GM12878 (cell line): Measurements from ENCODE around the gene SLC37A2.
"Not testable (repeated sequence)": the region's sequence is repeated elsewhere in the genome, so short reads cannot be mapped to it uniquely, and the experiment has no call there.

ENCODE experiments used
- BCL11A ChIP-seq: IDR thresholded peaks from 2 replicates; pipeline ENCODE4 v1.6.1; 2011; ENCODE audit warnings: low read depth, low read length
- CREM ChIP-seq: IDR thresholded peaks from 2 replicates; pipeline ENCODE4 v1.6.1; 2014; ENCODE audit warnings: antibody characterized with exemption, low read depth
- CTCF ChIP-seq, 3 experiments: IDR thresholded peaks in 2 of 3; conservative IDR thresholded peaks in 1 of 3; 2 replicates each; pipeline ENCODE4 v1.5.1; 2011; ENCODE audit warnings: low read depth in 3 of 3, low read length in 3 of 3, mild to moderate bottlenecking in 3 of 3, control low read depth in 2 of 3, moderate library complexity in 2 of 3, inconsistent platforms in 1 of 3, mixed read lengths in 1 of 3; ENCODE audit not compliant: control insufficient read depth in 2 of 3, insufficient read depth in 1 of 3; ENCODE audit errors: extremely low read depth in 1 of 3
- FOXM1 ChIP-seq: IDR thresholded peaks from 2 replicates; pipeline ENCODE4 v1.6.1; 2012; ENCODE audit warnings: low read depth, mild to moderate bottlenecking, inconsistent platforms, low read length, moderate library complexity
- MTA2 ChIP-seq: fragments of 450-650 bp; IDR thresholded peaks from 2 replicates; pipeline ENCODE4 v1.6.1; 2016; ENCODE audit warnings: low read depth, mild to moderate bottlenecking, moderate library complexity
- MYC ChIP-seq: IDR thresholded peaks from 2 replicates; pipeline ENCODE4 v1.6.1; 2011; ENCODE audit warnings: mild to moderate bottlenecking, low read length, moderate library complexity, inconsistent platforms; ENCODE audit not compliant: insufficient read depth, insufficient replicate concordance, insufficient read length, severe bottlenecking
- POLR2A ChIP-seq: IDR thresholded peaks from 2 replicates; pipeline ENCODE4 v1.6.1; 2011; ENCODE audit warnings: low read depth, mild to moderate bottlenecking, low read length
- SIN3A ChIP-seq: IDR thresholded peaks from 2 replicates; pipeline ENCODE4 v1.6.1; 2012; ENCODE audit warnings: low read depth, low read length, improper control_type of control experiment
- SMAD1 ChIP-seq: fragments of 450-650 bp; IDR thresholded peaks from 2 replicates; pipeline ENCODE4 v1.6.1; 2018; ENCODE audit warnings: mild to moderate bottlenecking, low read depth; ENCODE audit not compliant: partially characterized antibody
- SPI1 ChIP-seq: IDR thresholded peaks from 2 replicates; pipeline ENCODE4 v1.6.1; 2011; ENCODE audit warnings: low read depth, mild to moderate bottlenecking, low read length, moderate library complexity, borderline replicate concordance; ENCODE audit not compliant: insufficient read depth
- SRF ChIP-seq, 2 experiments: IDR thresholded peaks; 2 replicates each; pipeline ENCODE4 v1.6.1; 2011; ENCODE audit warnings: low read depth in 2 of 2, low read length in 2 of 2, mild to moderate bottlenecking in 1 of 2, moderate library complexity in 1 of 2
- YBX1 ChIP-seq: fragments of 450-650 bp; IDR thresholded peaks from 2 replicates; pipeline ENCODE4 v1.6.1; 2016; ENCODE audit warnings: antibody characterized with exemption

- TF ChIP-seq BCL11A; CTCF (IDR thresholded peaks at IDR 0.05 in 2 of 3, conservative IDR thresholded peaks at IDR 0.05 in 1 of 3; ENCODE audit: control insufficient read depth in 2 of 3, extremely low read depth in 1 of 3, insufficient read depth in 1 of 3, low read depth in 3 of 3, low read length in 3 of 3); SMAD1; CREM; YBX1; SIN3A; FOXM1; POLR2A; MTA2; SRF (IDR thresholded peaks at IDR 0.05; ENCODE audit: low read depth in 2 of 2, low read length in 2 of 2); SPI1; MYC: not testable (repeated sequence)
Measured at GRCh38 chr11:125090151-125090550, 27.0 kb downstream of the SLC37A2 start.
